ENCODE measurements around the gene LYZL4. TPM values are rescaled to one million over a fixed set of nuclear protein-coding genes. Genes with fewer than 3 reads are reported as not detected.

Gene LYZL4
- polyA plus RNA-seq, 1 experiment: not detected

DNA sequence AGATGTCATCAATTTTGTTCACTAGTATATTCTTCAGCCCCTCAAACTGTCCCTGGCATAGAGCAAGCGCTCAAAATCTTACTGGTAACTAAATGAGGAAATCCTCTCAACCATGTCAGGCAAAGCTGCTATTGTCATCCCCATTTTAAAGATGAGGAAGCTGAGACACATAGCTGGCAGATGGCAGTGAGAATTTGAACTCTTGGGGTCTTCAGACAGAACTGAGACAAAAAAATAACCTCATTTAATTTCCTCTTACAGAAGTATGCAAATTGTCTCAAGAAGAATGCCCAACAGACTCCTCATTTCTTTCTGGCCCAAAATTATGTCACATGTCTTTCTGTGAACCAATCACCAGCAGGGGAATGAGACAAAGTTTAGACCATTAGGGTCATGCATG lies 40.2 kb upstream of the LYZL4 start:
- DNase-seq (ENCODE audit: low read depth): no peak
- H3K27me3 ChIP-seq (ENCODE audit: control insufficient read depth, insufficient read depth, low read length): no peaks in the 10 kb centered on the region; the same call in 1 of the 2 replicates
- TF ChIP-seq CTCF (IDR thresholded peaks at IDR 0.05; ENCODE audit: insufficient read depth, low read depth, low read length): no peak
- ChIA-PET CTCF (interaction anchor here (0.5 to 1.3 kb wide), 3 partner anchors 65 to 1870 kb away, joined by 3 to 6 read pairs (median 4); no protein-coding TSS in a partner anchor), POLR2A (no interaction called here)
- H3K36me3 ChIP-seq (ENCODE audit: control insufficient read depth, insufficient read depth, low read length): no peaks in the 10 kb centered on the region
- H3K4me3 ChIP-seq (ENCODE audit: low read depth, low read length): no peak overlapping the region

- POLR2A ChIA-PET: no interaction called here
- H3K4me3 ChIP-seq (ENCODE audit: low read depth, low read length): no peak overlapping the region
- TF ChIP-seq CTCF (IDR thresholded peaks at IDR 0.05; ENCODE audit: insufficient read depth, low read depth, low read length): no peak
- DNase-seq (ENCODE audit: low read depth): no peak
- H3K27me3 ChIP-seq (ENCODE audit: control insufficient read depth, insufficient read depth, low read length): peaks cover 4% of the 10 kb centered on the region; the same call in 1 of the 2 replicates
- no peaks in the 10 kb centered on the region for H3K36me3 ChIP-seq (ENCODE audit: control insufficient read depth, insufficient read depth, low read length)
- CTCF ChIA-PET: interaction anchor here (1.1 to 2.0 kb wide), 3 partner anchors 12 to 218 kb away, joined by 3 to 12 read pairs (median 4); no protein-coding TSS in a partner anchor
These were observed 37.1 kb upstream of the LYZL4 start for GRCh38 chr3:42447481-42447880.

- TF ChIP-seq CTCF (IDR thresholded peaks at IDR 0.05; ENCODE audit: insufficient read depth, low read depth, low read length): no peak
- ChIA-PET POLR2A (no interaction called here), CTCF (interaction anchor here (1.1 to 2.0 kb wide), 3 partner anchors 11 to 216 kb away, joined by 3 to 12 read pairs (median 4); no protein-coding TSS in a partner anchor)
- H3K27me3 ChIP-seq (ENCODE audit: control insufficient read depth, insufficient read depth, low read length): peaks cover 4% of the 10 kb centered on the region; the same call in 1 of the 2 replicates
- H3K4me3 ChIP-seq (ENCODE audit: low read depth, low read length): no peak overlapping the region
- no peaks in the 10 kb centered on the region for H3K36me3 ChIP-seq (ENCODE audit: control insufficient read depth, insufficient read depth, low read length)
- DNase-seq (ENCODE audit: low read depth): no peak
These were observed 36.0 kb upstream of the LYZL4 start for GRCh38 chr3:42446111-42447050.

GRCh38 chr3:42443819-42444436 lies 33.5 kb upstream of the LYZL4 start:
- H3K4me3 ChIP-seq (ENCODE audit: low read depth, low read length): no peak overlapping the region
- POLR2A ChIA-PET: no interaction called here
- no peaks in the 10 kb centered on the region for H3K36me3 ChIP-seq (ENCODE audit: control insufficient read depth, insufficient read depth, low read length)
- DNase-seq (ENCODE audit: low read depth): peak; percentile 3
- peak; percentile 96 for TF ChIP-seq CTCF (IDR thresholded peaks at IDR 0.05; ENCODE audit: insufficient read depth, low read depth, low read length)
- CTCF ChIA-PET: interaction anchor here (0.6 to 6.5 kb wide), 22 partner anchors 9 to 586 kb away, joined by 3 to 122 read pairs (median 4); no protein-coding TSS in a partner anchor
- H3K27me3 ChIP-seq (ENCODE audit: control insufficient read depth, insufficient read depth, low read length): peaks cover 6% of the 10 kb centered on the region

GRCh38 chr3:42443292-42443691 lies 32.9 kb upstream of the LYZL4 start:
- no peak for TF ChIP-seq CTCF (IDR thresholded peaks at IDR 0.05; ENCODE audit: insufficient read depth, low read depth, low read length)

More at GRCh38 chr3:42443292-42443691, 32.9 kb upstream of the LYZL4 start:
- POLR2A ChIA-PET: no interaction called here
- DNase-seq (ENCODE audit: low read depth): no peak
- Histone ChIP-seq H3K4me3 (ENCODE audit: low read depth, low read length) (no peak overlapping the region), H3K36me3 (ENCODE audit: control insufficient read depth, insufficient read depth, low read length) (no peaks in the 10 kb centered on the region), H3K27me3 (ENCODE audit: control insufficient read depth, insufficient read depth, low read length) (peaks cover 6% of the 10 kb centered on the region)
- CTCF ChIA-PET: interaction anchor here (0.6 to 6.5 kb wide), 22 partner anchors 8 to 585 kb away, joined by 3 to 122 read pairs (median 4); no protein-coding TSS in a partner anchor

Data from BJ (cell line).